ENCODE results near the gene DNAH10. TPM values are rescaled to one million over a fixed set of nuclear protein-coding genes. Genes with fewer than 3 reads are reported as not detected.

Gene DNAH10
- total RNA-seq, 1 experiment from 2014 or later = 0.17 TPM

- Mint-ChIP-seq H3K4me1 (no peaks in the 10 kb centered on the region), H3K9me3 (peaks cover 11 to 19% of the 10 kb centered on the region in 2 experiments; a peak in 2 of 5 replicates), H3K27ac (no peak overlapping the region), H3K4me3 (no peak overlapping the region), H3K27me3 (ENCODE audit: low read depth) (peaks cover 39% of the 10 kb centered on the region), H3K36me3 (ENCODE audit: insufficient read depth in 1 of 3, low read depth in 3 of 3) (no peaks in the 10 kb centered on the region)
- H3K23ac ChIP-seq (ENCODE audit: insufficient read length, low read depth, low read length) = no peak overlapping the region
- no peak overlapping the region for H3K9ac ChIP-seq (ENCODE audit: extremely low read depth, insufficient read length, low read length)
- H4K20me1 ChIP-seq (ENCODE audit: control insufficient read depth, insufficient read depth, insufficient read length) = no peaks in the 10 kb centered on the region
- no peaks in the 10 kb centered on the region for H3K4me1 ChIP-seq (ENCODE audit: insufficient read depth, low read length)
- H3K4me2 ChIP-seq (ENCODE audit: insufficient read depth, insufficient read length, low read length) = no peak overlapping the region
- H3K27ac ChIP-seq (ENCODE audit: insufficient read length, low read depth, low read length) = no peak overlapping the region
- DNase-seq = no peak
- no peak overlapping the region for H3T11ph ChIP-seq (ENCODE audit: low read length)
- no peak overlapping the region for H4K5ac ChIP-seq (ENCODE audit: insufficient read length, low read depth, low read length)
- WGBS (ENCODE audit: extremely low coverage, insufficient read length, low lambda C conversion rate) = no CpG with 5 or more reads among the region's 2 CpGs
- H2AK5ac ChIP-seq (ENCODE audit: insufficient read length, low read length) = no peak overlapping the region
- H4K91ac ChIP-seq (ENCODE audit: insufficient read length, low read depth, low read length) = no peak overlapping the region
- no peaks in the 10 kb centered on the region for H3K79me2 ChIP-seq (ENCODE audit: insufficient read depth, low read length)
- H3K23me2 ChIP-seq (ENCODE audit: insufficient read length, low read depth, low read length, poor library complexity, severe bottlenecking) = no peaks in the 10 kb centered on the region
- H3K79me1 ChIP-seq (ENCODE audit: insufficient read depth, low read depth, low read length, poor library complexity, severe bottlenecking) = no peaks in the 10 kb centered on the region
- no peaks in the 10 kb centered on the region for H3K27me3 ChIP-seq (ENCODE audit: insufficient read depth, low read length)
- no peaks in the 10 kb centered on the region for H3K9me3 ChIP-seq (ENCODE audit: control insufficient read depth, low read depth, low read length)
- no peak overlapping the region for H3K18ac ChIP-seq (ENCODE audit: insufficient read length, low read depth, low read length)
- H4K8ac ChIP-seq (replicated peaks; ENCODE audit: insufficient read length, low read depth, low read length) = no peak overlapping the region
- no peak overlapping the region for H2BK12ac ChIP-seq (ENCODE audit: insufficient read length, low read depth, low read length)
- TF ChIP-seq CTCF (conservative IDR thresholded peaks at IDR 0.05) = no peak
- no peak overlapping the region for H2BK15ac ChIP-seq (ENCODE audit: low read depth, low read length)
- H3K4ac ChIP-seq (ENCODE audit: low read depth, low read length) = no peak overlapping the region
- H2BK20ac ChIP-seq (ENCODE audit: low read depth, low read length, poor library complexity, severe bottlenecking) = no peak overlapping the region
- no peak overlapping the region for H3K56ac ChIP-seq (ENCODE audit: insufficient read length, low read depth, low read length)
- H2BK5ac ChIP-seq (ENCODE audit: insufficient read length, low read length) = no peak overlapping the region
- no peak overlapping the region for H3K14ac ChIP-seq (ENCODE audit: insufficient read depth, low read length)
- H2BK120ac ChIP-seq (ENCODE audit: low read depth, low read length, poor library complexity, severe bottlenecking) = no peak overlapping the region
- no peak overlapping the region for H2AFZ ChIP-seq (ENCODE audit: low read length)
These were observed 74.2 kb downstream of the DNAH10 start for GRCh38 chr12:123836292-123836691.

Data from H9 (cell line).